ENCODE results near the gene GJC1. TPM values are rescaled to one million over a fixed set of nuclear protein-coding genes. Genes with fewer than 3 reads are reported as not detected.

The GJC1 gene
- total and polyA plus RNA-seq, 2 donors (not counting 3 experiments of a cell fraction or from before 2014, with no cell fraction given), result 13.8 to 39.7 TPM

DNA sequence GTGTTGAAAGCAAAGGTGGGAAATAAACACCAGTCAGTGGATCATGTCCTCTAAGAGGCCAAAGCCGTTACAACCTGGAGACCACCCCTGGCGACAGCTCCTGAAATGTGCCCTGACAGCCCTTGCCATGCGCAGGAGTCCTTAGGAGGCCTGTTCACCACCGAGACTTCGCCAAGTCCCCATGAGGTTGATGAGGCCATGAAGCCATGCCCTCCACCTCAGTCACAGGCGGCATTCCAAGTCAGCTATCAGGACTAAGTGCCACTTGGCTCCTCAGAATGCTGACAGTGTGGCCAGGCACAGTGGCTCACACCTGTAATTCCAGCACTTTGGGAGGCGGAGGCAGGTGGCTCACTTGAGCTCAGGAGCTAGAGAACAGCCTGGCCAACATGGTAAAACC lies 44.2 kb downstream of the GJC1 start:
- Histone ChIP-seq H3K4me1 (ENCODE audit: control insufficient read depth, extremely low read depth, insufficient read depth, low read length) (no peaks in the 10 kb centered on the region), H3K79me2 (ENCODE audit: control insufficient read depth, insufficient read depth, low read length) (no peaks in the 10 kb centered on the region), H3K9me1 (replicated peaks; ENCODE audit: control insufficient read depth, extremely low read depth, insufficient read depth, low read length) (no peaks in the 10 kb centered on the region), H3K27ac (ENCODE audit: insufficient read depth, low read depth, low read length) (no peak overlapping the region), H3K9me3 (replicated peaks; ENCODE audit: control insufficient read depth, insufficient read depth, low read length) (no peaks in the 10 kb centered on the region), H3K27me3 (ENCODE audit: control insufficient read depth in 2 of 2, insufficient read depth in 2 of 2, low read length in 2 of 2) (no peaks in the 10 kb centered on the region), H3K4me3 (replicated peaks in 1 of 3; ENCODE audit: insufficient read depth in 1 of 3, low read depth in 1 of 3, low read length in 3 of 3) (no peak overlapping the region), H3K4me2 (ENCODE audit: insufficient read depth, low read length) (no peak overlapping the region), H3K36me3 (ENCODE audit: control insufficient read depth in 2 of 2, extremely low read depth in 1 of 2, insufficient read depth in 2 of 2, low read length in 2 of 2) (no peaks in the 10 kb centered on the region), H2AFZ (ENCODE audit: low read depth, low read length) (no peak overlapping the region), H4K20me1 (replicated peaks; ENCODE audit: control insufficient read depth, extremely low read depth, insufficient read depth, low read length) (no peaks in the 10 kb centered on the region), H3K9ac (replicated peaks; ENCODE audit: extremely low read depth, insufficient read depth, low read length) (no peak overlapping the region)
- no peak for DNase-seq (ENCODE audit: low read depth, low spot score)
- ChIA-PET CTCF (interaction anchor here (0.8 to 1.4 kb wide), 4 partner anchors 10 to 135 kb away, joined by 3 to 4 read pairs (median 3); no protein-coding TSS in a partner anchor), POLR2A (no interaction called here)
- BruUV-seq (replicated peaks), result no TSS peak
- dilution Hi-C loops (cut with MboI; ENCODE audit: extremely low pct_ligation_motif_present, low sequenced_read_pairs) (no loop called here), intact Hi-C loops (cut with micrococcal nuclease) (no loop called here)
- no peak for FAIRE-seq
- TF ChIP-seq FOS (IDR thresholded peaks at IDR 0.05; ENCODE audit: borderline replicate concordance, insufficient read depth, low read length) (no peak), GATA2 (IDR thresholded peaks at IDR 0.05; ENCODE audit: insufficient read depth, insufficient read length, low read depth, low read length) (no peak), EZH2 (IDR thresholded peaks at IDR 0.05; ENCODE audit: borderline replicate concordance, low read depth, low read length, severe bottlenecking) (no peak), CTCF (IDR thresholded peaks at IDR 0.05; ENCODE audit: extremely low read depth in 1 of 2, insufficient read depth in 1 of 2, low read depth in 1 of 2, low read length in 2 of 2) (no peak)

GRCh38 chr17:44782326-44782850 lies 47.7 kb downstream of the GJC1 start:
- no peak for FAIRE-seq
- no peak for DNase-seq (ENCODE audit: low read depth, low spot score)
- no TSS peak for BruUV-seq (replicated peaks)
- Histone ChIP-seq H3K9me1 (replicated peaks; ENCODE audit: control insufficient read depth, extremely low read depth, insufficient read depth, low read length) (no peaks in the 10 kb centered on the region), H3K4me3 (replicated peaks in 1 of 3; ENCODE audit: insufficient read depth in 1 of 3, low read depth in 1 of 3, low read length in 3 of 3) (no peak overlapping the region), H3K4me1 (ENCODE audit: control insufficient read depth, extremely low read depth, insufficient read depth, low read length) (no peaks in the 10 kb centered on the region), H3K4me2 (ENCODE audit: insufficient read depth, low read length) (no peak overlapping the region), H3K9me3 (replicated peaks; ENCODE audit: control insufficient read depth, insufficient read depth, low read length) (no peaks in the 10 kb centered on the region), H3K9ac (replicated peaks; ENCODE audit: extremely low read depth, insufficient read depth, low read length) (no peak overlapping the region), H3K36me3 (ENCODE audit: control insufficient read depth in 2 of 2, extremely low read depth in 1 of 2, insufficient read depth in 2 of 2, low read length in 2 of 2) (no peaks in the 10 kb centered on the region), H2AFZ (ENCODE audit: low read depth, low read length) (no peak overlapping the region), H4K20me1 (replicated peaks; ENCODE audit: control insufficient read depth, extremely low read depth, insufficient read depth, low read length) (no peaks in the 10 kb centered on the region), H3K27ac (ENCODE audit: insufficient read depth, low read depth, low read length) (no peak overlapping the region), H3K27me3 (ENCODE audit: control insufficient read depth in 2 of 2, insufficient read depth in 2 of 2, low read length in 2 of 2) (no peaks in the 10 kb centered on the region), H3K79me2 (ENCODE audit: control insufficient read depth, insufficient read depth, low read length) (no peaks in the 10 kb centered on the region)
- intact Hi-C loops (cut with micrococcal nuclease), result no loop called here
- ChIA-PET POLR2A (no interaction called here), CTCF (interaction anchor here (0.7 to 15.3 kb wide), 3 partner anchors 81 to 310 kb away, joined by 3 to 368 read pairs (median 295); no protein-coding TSS in a partner anchor)
- TF ChIP-seq FOS (IDR thresholded peaks at IDR 0.05; ENCODE audit: borderline replicate concordance, insufficient read depth, low read length), result no peak
- TF ChIP-seq GATA2 (IDR thresholded peaks at IDR 0.05; ENCODE audit: insufficient read depth, insufficient read length, low read depth, low read length), result no peak
- no peak for TF ChIP-seq POLR2AphosphoS5 (IDR thresholded peaks at IDR 0.05; ENCODE audit: insufficient read depth, low read depth, low read length)
- TF ChIP-seq EZH2 (IDR thresholded peaks at IDR 0.05; ENCODE audit: borderline replicate concordance, low read depth, low read length, severe bottlenecking), result no peak
- TF ChIP-seq, protein P1, sequence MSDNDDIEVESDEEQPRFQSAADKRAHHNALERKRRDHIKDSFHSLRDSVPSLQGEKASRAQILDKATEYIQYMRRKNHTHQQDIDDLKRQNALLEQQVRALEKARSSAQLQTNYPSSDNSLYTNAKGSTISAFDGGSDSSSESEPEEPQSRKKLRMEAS (IDR thresholded peaks at IDR 0.05; ENCODE audit: insufficient read depth, insufficient read length), result no peak
- no peak for TF ChIP-seq CTCF (IDR thresholded peaks at IDR 0.05; ENCODE audit: extremely low read depth in 1 of 2, insufficient read depth in 1 of 2, low read depth in 1 of 2, low read length in 2 of 2)
- no peak for TF ChIP-seq JUN (IDR thresholded peaks at IDR 0.05; ENCODE audit: borderline replicate concordance, insufficient read depth, insufficient read length, low read depth)
- TF ChIP-seq MYC (IDR thresholded peaks at IDR 0.05; ENCODE audit: low read depth, low read length), result no peak
- TF ChIP-seq POLR2A (IDR thresholded peaks at IDR 0.05; ENCODE audit: low read depth, low read length), result no peak
- dilution Hi-C loops (cut with MboI; ENCODE audit: extremely low pct_ligation_motif_present, low sequenced_read_pairs), result no loop called here
